ENCODE data around the gene DCP2. TPM values are rescaled to one million over a fixed set of nuclear protein-coding genes. Genes with fewer than 3 reads are reported as not detected.
A peak's percentile ranks its signal among the peaks of the same experiment; 100 is the strongest.
"Not testable (repeated sequence)": the region's sequence is repeated elsewhere in the genome, so short reads cannot be mapped to it uniquely, and the experiment has no call there.

The DCP2 gene
- total and polyA plus RNA-seq, 2 donors from 2014 or later, result 6.9 to 43.0 TPM

- no peak for DNase-seq
- no peak for FAIRE-seq
- TF ChIP-seq CTCF (IDR thresholded peaks at IDR 0.05; ENCODE audit: borderline replicate concordance, extremely low read depth, insufficient read depth), result no peak
- Histone ChIP-seq H3K9me3 (ENCODE audit: control insufficient read depth in 2 of 3, insufficient read depth in 1 of 3, low read length in 3 of 3) (no peaks in the 10 kb centered on the region), H3K27me3 (ENCODE audit: control insufficient read depth, insufficient read depth, low read length) (no peaks in the 10 kb centered on the region), H3K36me3 (ENCODE audit: control insufficient read depth in 2 of 3, insufficient read depth in 3 of 3, low read length in 3 of 3) (no peaks in the 10 kb centered on the region), H3K9ac (ENCODE audit: low read length in 3 of 3) (no peak overlapping the region), H3K27ac (ENCODE audit: low read depth in 2 of 2, low read length in 2 of 2) (no peak overlapping the region), H3K4me3 (ENCODE audit: low read length in 3 of 3) (no peak overlapping the region), H3K4me1 (ENCODE audit: control insufficient read depth in 2 of 3, insufficient read depth in 2 of 3, low read depth in 1 of 3, low read length in 3 of 3) (no peaks in the 10 kb centered on the region)
- intact Hi-C loops (cut with DNase I), result no loop called here
Measured at GRCh38 chr5:112957036-112957808, 19.4 kb upstream of the DCP2 start.

GRCh38 chr5:112958093-112959088, 18.2 kb upstream of the DCP2 start:
- DNase-seq (peak in 1 of 5 donors; percentile 85), FAIRE-seq (no peak)
- intact Hi-C loops (cut with DNase I), result no loop called here
- Histone ChIP-seq H3K9me3 (ENCODE audit: control insufficient read depth in 2 of 3, insufficient read depth in 1 of 3, low read length in 3 of 3) (no peaks in the 10 kb centered on the region), H3K27me3 (ENCODE audit: control insufficient read depth, insufficient read depth, low read length) (no peaks in the 10 kb centered on the region), H3K27ac (ENCODE audit: low read depth in 2 of 2, low read length in 2 of 2) (no peak overlapping the region), H3K4me1 (ENCODE audit: control insufficient read depth in 2 of 3, insufficient read depth in 2 of 3, low read depth in 1 of 3, low read length in 3 of 3) (no peaks in the 10 kb centered on the region), H3K36me3 (ENCODE audit: control insufficient read depth in 2 of 3, insufficient read depth in 3 of 3, low read length in 3 of 3) (no peaks in the 10 kb centered on the region), H3K9ac (ENCODE audit: low read length in 3 of 3) (peak overlapping the region in 1 of 3 donors; percentile 23), H3K4me3 (ENCODE audit: low read length in 3 of 3) (no peak overlapping the region)
- no peak for TF ChIP-seq CTCF (IDR thresholded peaks at IDR 0.05; ENCODE audit: borderline replicate concordance, extremely low read depth, insufficient read depth)

GRCh38 chr5:112959872-112960271, 16.7 kb upstream of the DCP2 start:
- H3K9ac ChIP-seq (ENCODE audit: low read length in 3 of 3); H3K27me3 ChIP-seq (ENCODE audit: control insufficient read depth, insufficient read depth, low read length); DNase-seq; H3K27ac ChIP-seq (ENCODE audit: low read depth in 2 of 2, low read length in 2 of 2); FAIRE-seq; H3K4me1 ChIP-seq (ENCODE audit: control insufficient read depth in 2 of 3, insufficient read depth in 2 of 3, low read depth in 1 of 3, low read length in 3 of 3); H3K9me3 ChIP-seq (ENCODE audit: control insufficient read depth in 2 of 3, insufficient read depth in 1 of 3, low read length in 3 of 3); H3K36me3 ChIP-seq (ENCODE audit: control insufficient read depth in 2 of 3, insufficient read depth in 3 of 3, low read length in 3 of 3); H3K4me3 ChIP-seq (ENCODE audit: low read length in 3 of 3); intact Hi-C loops (cut with DNase I): not testable (repeated sequence)

- FAIRE-seq (no peak), DNase-seq (peak in 1 of 5 donors; percentile 21)
- intact Hi-C loops (cut with DNase I), result no loop called here
- H3K4me1 ChIP-seq (ENCODE audit: control insufficient read depth in 2 of 3, insufficient read depth in 2 of 3, low read depth in 1 of 3, low read length in 3 of 3), result no peaks in the 10 kb centered on the region
- no peak for TF ChIP-seq CTCF (IDR thresholded peaks at IDR 0.05; ENCODE audit: borderline replicate concordance, extremely low read depth, insufficient read depth)
- no peak overlapping the region for H3K9ac ChIP-seq (ENCODE audit: low read length in 3 of 3)
- H3K27me3 ChIP-seq (ENCODE audit: control insufficient read depth, insufficient read depth, low read length), result no peaks in the 10 kb centered on the region
- H3K4me3 ChIP-seq (ENCODE audit: low read length in 3 of 3), result no peak overlapping the region
- H3K9me3 ChIP-seq (ENCODE audit: control insufficient read depth in 2 of 3, insufficient read depth in 1 of 3, low read length in 3 of 3), result no peaks in the 10 kb centered on the region
- H3K27ac ChIP-seq (ENCODE audit: low read depth in 2 of 2, low read length in 2 of 2), result no peak overlapping the region
- no peaks in the 10 kb centered on the region for H3K36me3 ChIP-seq (ENCODE audit: control insufficient read depth in 2 of 3, insufficient read depth in 3 of 3, low read length in 3 of 3)
Measured at GRCh38 chr5:112960315-112960714, 16.3 kb upstream of the DCP2 start.

Data from kidney (tissue), 14 donors.